MM.1S (cell line): ENCODE results near the gene DPCD.

Source experiments
- EZH2 ChIP-seq: fragments of 300-600 bp; sonication (generic); optimal IDR thresholded peaks from 2 replicates; pipeline ENCODE3; 2017; ENCODE audit warnings: low read depth, mild to moderate bottlenecking, antibody characterized with exemption, low read length, mixed read lengths
- TF ChIP-seq, protein P1 (sequence below): fragments of 300-600 bp; sonication (generic); IDR thresholded peaks from 2 replicates; pipeline ENCODE4 v1.5.1; 2016; ENCODE audit warnings: antibody characterized with exemption, low read length, mixed read lengths

DNA sequence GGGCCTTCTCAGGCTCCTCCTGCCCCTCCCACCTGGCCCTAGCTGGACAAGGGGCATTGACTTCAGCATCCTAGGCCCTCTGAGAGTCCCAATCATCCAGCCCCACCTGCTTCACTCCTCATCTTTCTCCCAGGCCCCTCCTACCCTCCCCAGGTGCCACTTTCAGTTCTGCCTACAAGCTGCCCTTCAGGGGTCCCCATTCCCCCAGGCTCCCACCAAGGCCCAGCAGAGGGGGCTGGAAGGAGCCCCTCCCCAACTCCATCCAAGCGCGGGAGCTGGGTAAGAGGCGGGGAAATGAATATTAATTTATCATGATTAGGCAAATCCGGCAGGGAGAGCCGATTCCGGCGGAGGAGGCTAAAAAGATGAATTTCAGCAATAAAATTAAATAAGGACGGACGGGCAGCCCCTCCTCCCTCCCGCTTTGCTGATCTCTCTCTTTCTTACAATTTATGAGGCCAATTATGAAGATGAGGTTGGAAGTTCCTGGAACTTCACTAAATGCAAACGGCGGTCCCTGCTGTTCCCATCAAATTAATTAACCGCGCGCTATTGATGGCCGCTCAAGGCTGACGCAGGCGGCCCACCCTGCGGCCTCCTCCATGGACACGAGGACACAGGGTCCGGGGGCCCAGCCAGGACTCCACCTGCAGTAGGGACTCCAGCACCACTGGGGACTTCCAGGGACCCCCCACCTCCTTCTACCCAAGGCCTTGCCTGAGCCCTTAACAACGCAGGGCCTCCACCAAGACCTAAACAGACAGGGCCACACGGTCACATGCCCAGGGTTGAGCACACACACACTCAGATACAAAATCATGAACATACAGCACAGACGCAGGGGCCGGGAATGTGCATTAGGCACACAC is 14.0 kb upstream of the DPCD start:
- TF ChIP-seq, protein P1, sequence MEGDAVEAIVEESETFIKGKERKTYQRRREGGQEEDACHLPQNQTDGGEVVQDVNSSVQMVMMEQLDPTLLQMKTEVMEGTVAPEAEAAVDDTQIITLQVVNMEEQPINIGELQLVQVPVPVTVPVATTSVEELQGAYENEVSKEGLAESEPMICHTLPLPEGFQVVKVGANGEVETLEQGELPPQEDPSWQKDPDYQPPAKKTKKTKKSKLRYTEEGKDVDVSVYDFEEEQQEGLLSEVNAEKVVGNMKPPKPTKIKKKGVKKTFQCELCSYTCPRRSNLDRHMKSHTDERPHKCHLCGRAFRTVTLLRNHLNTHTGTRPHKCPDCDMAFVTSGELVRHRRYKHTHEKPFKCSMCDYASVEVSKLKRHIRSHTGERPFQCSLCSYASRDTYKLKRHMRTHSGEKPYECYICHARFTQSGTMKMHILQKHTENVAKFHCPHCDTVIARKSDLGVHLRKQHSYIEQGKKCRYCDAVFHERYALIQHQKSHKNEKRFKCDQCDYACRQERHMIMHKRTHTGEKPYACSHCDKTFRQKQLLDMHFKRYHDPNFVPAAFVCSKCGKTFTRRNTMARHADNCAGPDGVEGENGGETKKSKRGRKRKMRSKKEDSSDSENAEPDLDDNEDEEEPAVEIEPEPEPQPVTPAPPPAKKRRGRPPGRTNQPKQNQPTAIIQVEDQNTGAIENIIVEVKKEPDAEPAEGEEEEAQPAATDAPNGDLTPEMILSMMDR = no peak
- no peak for TF ChIP-seq EZH2
